ENCODE results near the gene PYGL. TPM values are rescaled to one million over a fixed set of nuclear protein-coding genes. Genes with fewer than 3 reads are reported as not detected.

The PYGL gene
- total RNA-seq, 1 experiment from 2014 or later, result 23.0 TPM

GRCh38 chr14:50954811-50955372, 10.6 kb upstream of the PYGL start:
- ChIA-PET CTCF (no interaction called here), POLR2A (no interaction called here)
- intact Hi-C loops (cut with micrococcal nuclease; ENCODE audit: unreplicated experiment) (loop anchor here (10.0 kb wide), 2 partner anchors 140 to 260 kb away; partner anchors contain the start of gene TRIM9), in situ Hi-C loops (cut with HindIII; ENCODE audit: low pct_unique_long_range_greater_than_20kb, low sequenced_read_pairs) (no loop called here)
- no peaks in the 10 kb centered on the region for H3K9me3 ChIP-seq (ENCODE audit: control insufficient read depth, insufficient read depth, low read depth, low read length)
- no peaks in the 10 kb centered on the region for H3K36me3 ChIP-seq (ENCODE audit: control insufficient read depth, insufficient read depth, low read length)
- H3K27me3 ChIP-seq (ENCODE audit: control insufficient read depth, insufficient read depth, low read length), result no peaks in the 10 kb centered on the region
- BruUV-seq (replicated peaks), result no TSS peak
- H3K4me1 ChIP-seq (ENCODE audit: control insufficient read depth, insufficient read depth, low read length), result no peaks in the 10 kb centered on the region
- TF ChIP-seq, protein P1, sequence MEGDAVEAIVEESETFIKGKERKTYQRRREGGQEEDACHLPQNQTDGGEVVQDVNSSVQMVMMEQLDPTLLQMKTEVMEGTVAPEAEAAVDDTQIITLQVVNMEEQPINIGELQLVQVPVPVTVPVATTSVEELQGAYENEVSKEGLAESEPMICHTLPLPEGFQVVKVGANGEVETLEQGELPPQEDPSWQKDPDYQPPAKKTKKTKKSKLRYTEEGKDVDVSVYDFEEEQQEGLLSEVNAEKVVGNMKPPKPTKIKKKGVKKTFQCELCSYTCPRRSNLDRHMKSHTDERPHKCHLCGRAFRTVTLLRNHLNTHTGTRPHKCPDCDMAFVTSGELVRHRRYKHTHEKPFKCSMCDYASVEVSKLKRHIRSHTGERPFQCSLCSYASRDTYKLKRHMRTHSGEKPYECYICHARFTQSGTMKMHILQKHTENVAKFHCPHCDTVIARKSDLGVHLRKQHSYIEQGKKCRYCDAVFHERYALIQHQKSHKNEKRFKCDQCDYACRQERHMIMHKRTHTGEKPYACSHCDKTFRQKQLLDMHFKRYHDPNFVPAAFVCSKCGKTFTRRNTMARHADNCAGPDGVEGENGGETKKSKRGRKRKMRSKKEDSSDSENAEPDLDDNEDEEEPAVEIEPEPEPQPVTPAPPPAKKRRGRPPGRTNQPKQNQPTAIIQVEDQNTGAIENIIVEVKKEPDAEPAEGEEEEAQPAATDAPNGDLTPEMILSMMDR (IDR thresholded peaks at IDR 0.05), result peak; percentile 53; the same call in 1 of the 2 replicates
- no peak for TF ChIP-seq POLR2AphosphoS5 (IDR thresholded peaks at IDR 0.05; ENCODE audit: low read depth, low read length)
- peak; percentile 45 for DNase-seq (ENCODE audit: low read depth, low spot score)
- H3K4me3 ChIP-seq (ENCODE audit: low read depth in 2 of 2, low read length in 2 of 2), result no peak overlapping the region
- H3K27ac ChIP-seq (ENCODE audit: low read length), result no peak overlapping the region
- ATAC-seq, result peak; percentile 79; the same call in 1 of the 2 replicates

DNA sequence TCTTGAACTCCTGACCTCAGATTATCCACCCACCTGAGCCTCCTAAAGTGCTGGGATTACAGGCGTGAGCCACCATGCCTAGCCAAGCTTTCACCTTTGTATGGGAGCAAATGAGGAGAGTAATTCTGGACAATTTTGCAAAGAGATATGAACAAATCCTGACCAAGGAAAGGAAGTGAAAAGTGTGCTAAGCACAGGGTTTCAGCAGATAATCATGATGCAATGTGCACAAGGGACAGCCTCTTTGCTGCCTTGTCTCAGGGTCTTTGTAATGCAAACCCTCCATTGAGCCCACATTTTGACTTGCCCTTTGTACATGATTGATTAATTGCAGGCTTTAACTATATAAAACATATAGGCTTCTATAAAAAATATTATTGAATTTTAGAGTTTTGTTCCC, 9.2 kb upstream of the PYGL start:
- no TSS peak for BruUV-seq (replicated peaks)
- intact Hi-C loops (cut with micrococcal nuclease; ENCODE audit: unreplicated experiment) (loop anchor here (10.0 kb wide), 2 partner anchors 141 to 261 kb away; partner anchors contain the start of gene TRIM9), in situ Hi-C loops (cut with HindIII; ENCODE audit: low pct_unique_long_range_greater_than_20kb, low sequenced_read_pairs) (no loop called here)
- Histone ChIP-seq H3K27me3 (ENCODE audit: control insufficient read depth, insufficient read depth, low read length) (no peaks in the 10 kb centered on the region), H3K4me1 (ENCODE audit: control insufficient read depth, insufficient read depth, low read length) (no peaks in the 10 kb centered on the region), H3K27ac (ENCODE audit: low read length) (no peak overlapping the region), H3K36me3 (ENCODE audit: control insufficient read depth, insufficient read depth, low read length) (no peaks in the 10 kb centered on the region), H3K9me3 (ENCODE audit: control insufficient read depth, insufficient read depth, low read depth, low read length) (no peaks in the 10 kb centered on the region), H3K4me3 (ENCODE audit: low read depth in 2 of 2, low read length in 2 of 2) (no peak overlapping the region)
- ATAC-seq (no peak), DNase-seq (ENCODE audit: low read depth, low spot score) (no peak)
- TF ChIP-seq, protein P1 (IDR thresholded peaks at IDR 0.05), result no peak
- TF ChIP-seq REST (IDR thresholded peaks at IDR 0.05; ENCODE audit: insufficient read depth in 1 of 2, low read depth in 2 of 2, low read length in 1 of 2), result no peak
- no peak for TF ChIP-seq POLR2AphosphoS5 (IDR thresholded peaks at IDR 0.05; ENCODE audit: low read depth, low read length)
- no peak for TF ChIP-seq SIN3A (IDR thresholded peaks at IDR 0.05; ENCODE audit: borderline replicate concordance, insufficient read depth, low read depth, low read length)
- no peak for TF ChIP-seq TCF7L2 (IDR thresholded peaks at IDR 0.05; ENCODE audit: low read depth, low read length)
- POLR2A ChIA-PET, result no interaction called here
- CTCF ChIA-PET, result no interaction called here
